ENCODE results near the gene NEGR1. TPM values are rescaled to one million over a fixed set of nuclear protein-coding genes. Genes with fewer than 3 reads are reported as not detected.

NEGR1 gene
- polyA plus RNA-seq, 1 donor from 2014 or later = 47.4 TPM

GRCh38 chr1:71948561-71948960 lies 333.8 kb downstream of the NEGR1 start:
- no peaks in the 10 kb centered on the region for H3K36me3 ChIP-seq (ENCODE audit: insufficient read depth, low read length)
- H3K9me3 ChIP-seq (ENCODE audit: low read length) = no peaks in the 10 kb centered on the region
- TF ChIP-seq MXI1 (conservative IDR thresholded peaks at IDR 0.05; ENCODE audit: poor library complexity, severe bottlenecking) (no peak), POLR2AphosphoS5 (IDR thresholded peaks at IDR 0.05) (no peak), CTCF (IDR thresholded peaks at IDR 0.05; ENCODE audit: poor library complexity, severe bottlenecking) (no peak), REST (IDR thresholded peaks at IDR 0.05; ENCODE audit: borderline replicate concordance) (no peak), EZH2 (IDR thresholded peaks at IDR 0.05; ENCODE audit: borderline replicate concordance, insufficient read depth, low read length, poor library complexity, severe bottlenecking) (no peak), RAD21 (conservative IDR thresholded peaks at IDR 0.05) (no peak), EP300 (conservative IDR thresholded peaks at IDR 0.05; ENCODE audit: poor library complexity, severe bottlenecking) (no peak), SMC3 (conservative IDR thresholded peaks at IDR 0.05; ENCODE audit: poor library complexity) (no peak), TAF1 (IDR thresholded peaks at IDR 0.05; ENCODE audit: low read depth) (no peak)
- H3K9ac ChIP-seq (ENCODE audit: low read length) = no peak overlapping the region
- H2AFZ ChIP-seq (ENCODE audit: low read depth, low read length) = no peak overlapping the region
- H3K9me2 ChIP-seq (ENCODE audit: insufficient read depth, low read length) = no peaks in the 10 kb centered on the region
- H3F3A ChIP-seq (ENCODE audit: insufficient read depth, low read length, poor library complexity, severe bottlenecking) = no peaks in the 10 kb centered on the region
- no peak overlapping the region for H3K4me3 ChIP-seq (ENCODE audit: low read length)
- no peak overlapping the region for H3K4me2 ChIP-seq (ENCODE audit: low read length)
- H3K27ac ChIP-seq (ENCODE audit: low read length) = no peak overlapping the region
- no peaks in the 10 kb centered on the region for H4K20me1 ChIP-seq (ENCODE audit: insufficient read depth)
- H3K79me2 ChIP-seq (replicated peaks; ENCODE audit: insufficient read depth, low read length) = no peaks in the 10 kb centered on the region
- H3K27me3 ChIP-seq (ENCODE audit: insufficient read depth, low read depth, low read length) = no peaks in the 10 kb centered on the region

GRCh38 chr1:71944006-71944405 lies 338.3 kb downstream of the NEGR1 start:
- Histone ChIP-seq H3K9ac (ENCODE audit: low read length) (no peak overlapping the region), H3K4me2 (ENCODE audit: low read length) (no peak overlapping the region)

More at GRCh38 chr1:71944006-71944405, 338.3 kb downstream of the NEGR1 start:
- Histone ChIP-seq H3K79me2 (replicated peaks; ENCODE audit: insufficient read depth, low read length) (no peaks in the 10 kb centered on the region), H3F3A (ENCODE audit: insufficient read depth, low read length, poor library complexity, severe bottlenecking) (no peaks in the 10 kb centered on the region), H4K20me1 (ENCODE audit: insufficient read depth) (no peaks in the 10 kb centered on the region), H2AFZ (ENCODE audit: low read depth, low read length) (no peak overlapping the region), H3K27me3 (ENCODE audit: insufficient read depth, low read depth, low read length) (no peaks in the 10 kb centered on the region), H3K9me3 (ENCODE audit: low read length) (no peaks in the 10 kb centered on the region), H3K4me3 (ENCODE audit: low read length) (no peak overlapping the region), H3K27ac (ENCODE audit: low read length) (no peak overlapping the region), H3K36me3 (ENCODE audit: insufficient read depth, low read length) (no peaks in the 10 kb centered on the region), H3K9me2 (ENCODE audit: insufficient read depth, low read length) (no peaks in the 10 kb centered on the region)
- TF ChIP-seq EZH2 (IDR thresholded peaks at IDR 0.05; ENCODE audit: borderline replicate concordance, insufficient read depth, low read length, poor library complexity, severe bottlenecking) = no peak
- TF ChIP-seq MXI1 (conservative IDR thresholded peaks at IDR 0.05; ENCODE audit: poor library complexity, severe bottlenecking) = no peak
- TF ChIP-seq CTCF (IDR thresholded peaks at IDR 0.05; ENCODE audit: poor library complexity, severe bottlenecking) = no peak
- TF ChIP-seq EP300 (conservative IDR thresholded peaks at IDR 0.05; ENCODE audit: poor library complexity, severe bottlenecking) = no peak
- TF ChIP-seq POLR2AphosphoS5 (IDR thresholded peaks at IDR 0.05) = no peak
- TF ChIP-seq REST (IDR thresholded peaks at IDR 0.05; ENCODE audit: borderline replicate concordance) = no peak
- TF ChIP-seq TAF1 (IDR thresholded peaks at IDR 0.05; ENCODE audit: low read depth) = no peak
- TF ChIP-seq RAD21 (conservative IDR thresholded peaks at IDR 0.05) = no peak
- no peak for TF ChIP-seq SMC3 (conservative IDR thresholded peaks at IDR 0.05; ENCODE audit: poor library complexity)
